ENCODE results near the gene ZNF862.

DNA sequence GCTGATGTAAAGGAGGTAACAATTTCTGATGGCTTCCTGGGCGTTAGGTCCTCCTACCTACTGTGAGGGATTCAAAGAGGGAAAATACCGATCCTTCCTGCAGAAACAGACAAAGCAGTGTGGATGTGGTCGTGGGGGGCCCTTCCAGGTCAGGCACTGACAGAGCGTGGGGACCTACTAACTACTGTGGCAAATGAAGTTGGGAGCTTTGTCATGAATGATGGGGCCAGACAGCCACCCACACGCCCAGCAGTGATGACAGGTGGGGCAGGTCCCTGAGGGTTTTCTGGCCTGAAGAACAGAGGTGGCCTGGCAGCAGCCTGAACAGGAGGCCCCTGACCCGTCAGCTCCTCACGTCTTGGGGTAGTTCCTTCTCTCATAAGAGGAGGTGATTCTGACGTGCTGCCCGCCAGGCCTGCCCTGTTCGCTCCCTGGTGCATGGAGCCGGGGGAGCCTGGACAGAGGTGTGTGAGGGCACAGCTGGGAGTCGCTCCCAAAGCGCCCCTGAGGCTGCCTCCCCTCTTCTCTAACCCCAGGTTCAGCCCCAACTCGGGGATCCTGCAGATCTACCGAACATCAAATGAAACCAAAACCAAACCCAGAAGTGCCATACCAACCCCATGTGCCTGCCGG is 39.8 kb downstream of the ZNF862 start:
- TF ChIP-seq RBBP5 (conservative IDR thresholded peaks at IDR 0.05) (no peak), EZH2 (IDR thresholded peaks at IDR 0.05; ENCODE audit: borderline replicate concordance, control insufficient read depth, low read depth, low read length) (no peak)
- TF ChIP-seq, protein P1, sequence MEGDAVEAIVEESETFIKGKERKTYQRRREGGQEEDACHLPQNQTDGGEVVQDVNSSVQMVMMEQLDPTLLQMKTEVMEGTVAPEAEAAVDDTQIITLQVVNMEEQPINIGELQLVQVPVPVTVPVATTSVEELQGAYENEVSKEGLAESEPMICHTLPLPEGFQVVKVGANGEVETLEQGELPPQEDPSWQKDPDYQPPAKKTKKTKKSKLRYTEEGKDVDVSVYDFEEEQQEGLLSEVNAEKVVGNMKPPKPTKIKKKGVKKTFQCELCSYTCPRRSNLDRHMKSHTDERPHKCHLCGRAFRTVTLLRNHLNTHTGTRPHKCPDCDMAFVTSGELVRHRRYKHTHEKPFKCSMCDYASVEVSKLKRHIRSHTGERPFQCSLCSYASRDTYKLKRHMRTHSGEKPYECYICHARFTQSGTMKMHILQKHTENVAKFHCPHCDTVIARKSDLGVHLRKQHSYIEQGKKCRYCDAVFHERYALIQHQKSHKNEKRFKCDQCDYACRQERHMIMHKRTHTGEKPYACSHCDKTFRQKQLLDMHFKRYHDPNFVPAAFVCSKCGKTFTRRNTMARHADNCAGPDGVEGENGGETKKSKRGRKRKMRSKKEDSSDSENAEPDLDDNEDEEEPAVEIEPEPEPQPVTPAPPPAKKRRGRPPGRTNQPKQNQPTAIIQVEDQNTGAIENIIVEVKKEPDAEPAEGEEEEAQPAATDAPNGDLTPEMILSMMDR (IDR thresholded peaks at IDR 0.05 in 2 of 3, conservative IDR thresholded peaks at IDR 0.05 in 1 of 3; ENCODE audit: control insufficient read depth in 2 of 3, extremely low read depth in 1 of 3, insufficient read depth in 1 of 3, low read depth in 3 of 3, low read length in 3 of 3) = no peak
- TF ChIP-seq, protein P2, sequence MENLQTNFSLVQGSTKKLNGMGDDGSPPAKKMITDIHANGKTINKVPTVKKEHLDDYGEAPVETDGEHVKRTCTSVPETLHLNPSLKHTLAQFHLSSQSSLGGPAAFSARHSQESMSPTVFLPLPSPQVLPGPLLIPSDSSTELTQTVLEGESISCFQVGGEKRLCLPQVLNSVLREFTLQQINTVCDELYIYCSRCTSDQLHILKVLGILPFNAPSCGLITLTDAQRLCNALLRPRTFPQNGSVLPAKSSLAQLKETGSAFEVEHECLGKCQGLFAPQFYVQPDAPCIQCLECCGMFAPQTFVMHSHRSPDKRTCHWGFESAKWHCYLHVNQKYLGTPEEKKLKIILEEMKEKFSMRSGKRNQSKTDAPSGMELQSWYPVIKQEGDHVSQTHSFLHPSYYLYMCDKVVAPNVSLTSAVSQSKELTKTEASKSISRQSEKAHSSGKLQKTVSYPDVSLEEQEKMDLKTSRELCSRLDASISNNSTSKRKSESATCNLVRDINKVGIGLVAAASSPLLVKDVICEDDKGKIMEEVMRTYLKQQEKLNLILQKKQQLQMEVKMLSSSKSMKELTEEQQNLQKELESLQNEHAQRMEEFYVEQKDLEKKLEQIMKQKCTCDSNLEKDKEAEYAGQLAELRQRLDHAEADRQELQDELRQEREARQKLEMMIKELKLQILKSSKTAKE (IDR thresholded peaks at IDR 0.05; ENCODE audit: low read depth, poor library complexity, severe bottlenecking) = no peak

Data from GM12878 (cell line).